GM23248 (cell line): ENCODE data around the gene MC5R. TPM values are rescaled to one million over a fixed set of nuclear protein-coding genes. Genes with fewer than 3 reads are reported as not detected.

ENCODE experiments used
- DNase-seq: peaks from one replicate; pipeline ENCODE4 v3.0.0-alpha.2; 2015
- H2AFZ ChIP-seq: fragments of 200-600 bp; sonication (generic); 2 replicates; pipeline ENCODE4 v1.6.1; 2016; ENCODE audit warnings: antibody characterized with exemption
- H3F3A ChIP-seq: fragments of 200-600 bp; sonication (generic); 2 replicates; pipeline ENCODE4 v1.6.1; 2016; ENCODE audit warnings: mild to moderate bottlenecking, antibody characterized with exemption, mixed run types; ENCODE audit not compliant: insufficient read depth
- H3K27ac ChIP-seq: fragments of 200-600 bp; sonication (generic); 2 replicates; pipeline ENCODE4 v1.5.1; 2016; ENCODE audit warnings: mild to moderate bottlenecking
- H3K27me3 ChIP-seq: fragments of 200-600 bp; sonication (generic); replicated peaks from 2 replicates; pipeline ENCODE4 v1.6.1; 2016; ENCODE audit warnings: mild to moderate bottlenecking; ENCODE audit not compliant: insufficient read depth
- H3K36me3 ChIP-seq: fragments of 200-600 bp; sonication (generic); 2 replicates; pipeline ENCODE4 v1.6.1; 2016; ENCODE audit warnings: low read depth, mild to moderate bottlenecking
- H3K4me1 ChIP-seq: fragments of 200-600 bp; sonication (generic); 2 replicates; pipeline ENCODE4 v1.6.1; 2016; ENCODE audit warnings: mild to moderate bottlenecking; ENCODE audit not compliant: insufficient read depth
- H3K4me2 ChIP-seq: fragments of 200-600 bp; sonication (generic); one replicate; pipeline ENCODE4 v1.6.1; 2016; ENCODE audit warnings: mild to moderate bottlenecking; ENCODE audit not compliant: unreplicated experiment
- H3K4me3 ChIP-seq: fragments of 200-600 bp; sonication (generic); 2 replicates; pipeline ENCODE4 v1.5.1; 2016; ENCODE audit warnings: mild to moderate bottlenecking
- H3K79me2 ChIP-seq: fragments of 200-600 bp; sonication (generic); 2 replicates; pipeline ENCODE4 v1.6.1; 2016; ENCODE audit warnings: mild to moderate bottlenecking; ENCODE audit not compliant: insufficient read depth
- H3K9ac ChIP-seq: fragments of 200-600 bp; sonication (generic); 2 replicates; pipeline ENCODE4 v1.6.1; 2016; ENCODE audit warnings: mild to moderate bottlenecking
- H3K9me2 ChIP-seq: fragments of 200-600 bp; sonication (generic); 2 replicates; pipeline ENCODE4 v1.6.1; 2016; ENCODE audit warnings: mixed run types, mild to moderate bottlenecking, moderate library complexity; ENCODE audit not compliant: insufficient read depth
- H3K9me3 ChIP-seq: fragments of 200-600 bp; sonication (generic); one replicate; pipeline ENCODE4 v1.6.1; 2017; ENCODE audit warnings: low read depth
- H4K20me1 ChIP-seq: fragments of 200-600 bp; sonication (generic); 2 replicates; pipeline ENCODE4 v1.6.0; 2016; ENCODE audit not compliant: insufficient read depth
- EZH2 ChIP-seq: fragments of 200-600 bp; sonication (generic); IDR thresholded peaks from 2 replicates; pipeline ENCODE4 v1.6.1; 2018; ENCODE audit warnings: antibody characterized with exemption, mild to moderate bottlenecking; ENCODE audit not compliant: insufficient read depth, poor library complexity, severe bottlenecking
- EZH2phosphoT487 ChIP-seq: fragments of 200-600 bp; sonication (generic); IDR thresholded peaks from 2 replicates; pipeline ENCODE4 v1.6.1; 2018; ENCODE audit warnings: antibody characterized with exemption, moderate library complexity, mild to moderate bottlenecking, low read depth; ENCODE audit not compliant: insufficient read depth
- WGBS, 2 experiments: methylation state at CpG; one replicate each; pipeline ENCODE4 v1.1.6; 2015 to 2017; ENCODE audit warnings: low lambda C conversion rate in 2 of 2, low coverage in 1 of 2; ENCODE audit errors: missing lambda C conversion rate in 2 of 2; 5-methylcytosine and 5-hydroxymethylcytosine counted together
- in situ Hi-C: fragments of 300-500 bp; cut with MboI; formaldehyde crosslinking; loops from 2 replicates; pipeline ENCODE4 v1.15.0; 2020
- polyA plus RNA-seq: library from polyadenylated mRNA; unstranded; fragments of >200 nt; fragmentation: Nextera tagmentation; extraction: Ambion mirVana; gene quantifications from 2 replicates; pipeline ENCODE4 v1.2.1, GENCODE V29; 2016
- total RNA-seq: library from RNA; depleted of rRNA; stranded (reverse); fragments of >200 nt; shearing (Covaris generic); gene quantifications from 2 replicates; pipeline ENCODE4 v1.2.3, GENCODE V29; 2014

The MC5R gene
- total and polyA plus RNA-seq, 2 experiments from 2014 or later: not detected

- Histone ChIP-seq H3F3A (no peaks in the 10 kb centered on the region), H2AFZ (no peak overlapping the region), H3K4me3 (no peak overlapping the region), H3K9me3 (no peaks in the 10 kb centered on the region), H4K20me1 (no peaks in the 10 kb centered on the region), H3K4me2 (no peak overlapping the region), H3K9me2 (no peaks in the 10 kb centered on the region), H3K9ac (no peak overlapping the region), H3K4me1 (no peaks in the 10 kb centered on the region), H3K79me2 (no peaks in the 10 kb centered on the region), H3K27ac (no peak overlapping the region), H3K27me3 (peaks cover 18% of the 10 kb centered on the region; the same call in 1 of the 2 replicates), H3K36me3 (no peaks in the 10 kb centered on the region)
- TF ChIP-seq EZH2phosphoT487 (no peak), EZH2 (no peak)
- DNase-seq: no peak
- in situ Hi-C loops: loop anchor here (5.0 to 25.0 kb wide), 2 partner anchors 261 to 561 kb away; no protein-coding TSS in a partner anchor
- WGBS, 2 experiments: 89 to 90% methylated on average over 26 of the region's 26 CpGs
These were observed 2.3 kb downstream of the MC5R start for GRCh38 chr18:13826209-13826608.

GRCh38 chr18:13831864-13832508, 8.0 kb downstream of the MC5R start:
- Histone ChIP-seq H4K20me1 (no peaks in the 10 kb centered on the region), H3K9ac (no peak overlapping the region), H3K36me3 (no peaks in the 10 kb centered on the region), H3K27ac (no peak overlapping the region), H3K27me3 (peaks cover 7% of the 10 kb centered on the region; the same call in 1 of the 2 replicates), H3K4me3 (no peak overlapping the region), H3K4me1 (no peaks in the 10 kb centered on the region), H3F3A (no peaks in the 10 kb centered on the region), H3K9me2 (no peaks in the 10 kb centered on the region), H3K79me2 (no peaks in the 10 kb centered on the region), H3K9me3 (no peaks in the 10 kb centered on the region), H3K4me2 (no peak overlapping the region), H2AFZ (no peak overlapping the region)
- TF ChIP-seq EZH2phosphoT487: no peak
- TF ChIP-seq EZH2: no peak
- no peak for DNase-seq
- in situ Hi-C loops: loop anchor here (25.0 kb wide), 1 partner anchor 555 kb away; no protein-coding TSS in a partner anchor
- WGBS, 2 experiments: 61 to 62% methylated on average over 11 of the region's 11 CpGs

- no peaks in the 10 kb centered on the region for H3K9me2 ChIP-seq
- H4K20me1 ChIP-seq: no peaks in the 10 kb centered on the region
- no peak overlapping the region for H3K27ac ChIP-seq
- in situ Hi-C loops: loop anchor here (25.0 kb wide), 1 partner anchor 553 kb away; no protein-coding TSS in a partner anchor
- H3K27me3 ChIP-seq: no peaks in the 10 kb centered on the region
- no peaks in the 10 kb centered on the region for H3F3A ChIP-seq
- no peaks in the 10 kb centered on the region for H3K9me3 ChIP-seq
- TF ChIP-seq EZH2phosphoT487 (no peak), EZH2 (no peak)
- H3K4me1 ChIP-seq: no peaks in the 10 kb centered on the region
- no peak overlapping the region for H3K4me3 ChIP-seq
- H2AFZ ChIP-seq: no peak overlapping the region
- H3K9ac ChIP-seq: no peak overlapping the region
- no peaks in the 10 kb centered on the region for H3K79me2 ChIP-seq
- no peak overlapping the region for H3K4me2 ChIP-seq
- WGBS, 2 experiments: 31 to 39% methylated on average over 8 of the region's 8 CpGs
- DNase-seq: no peak
- no peaks in the 10 kb centered on the region for H3K36me3 ChIP-seq
These were observed 10.6 kb downstream of the MC5R start for GRCh38 chr18:13834496-13835015.

GRCh38 chr18:13835202-13835601, 11.3 kb downstream of the MC5R start:
- H3K9me3 ChIP-seq: no peaks in the 10 kb centered on the region
- no peak overlapping the region for H3K27ac ChIP-seq
- H3K4me3 ChIP-seq: no peak overlapping the region
- H3K9ac ChIP-seq: no peak overlapping the region
- H3K36me3 ChIP-seq: no peaks in the 10 kb centered on the region
- TF ChIP-seq EZH2 (no peak), EZH2phosphoT487 (no peak)
- H3K9me2 ChIP-seq: no peaks in the 10 kb centered on the region
- H3K27me3 ChIP-seq: no peaks in the 10 kb centered on the region
- no peaks in the 10 kb centered on the region for H3K79me2 ChIP-seq
- in situ Hi-C loops: loop anchor here (25.0 kb wide), 1 partner anchor 552 kb away; no protein-coding TSS in a partner anchor
- no peak for DNase-seq
- H4K20me1 ChIP-seq: no peaks in the 10 kb centered on the region
- no peaks in the 10 kb centered on the region for H3K4me1 ChIP-seq
- no peak overlapping the region for H2AFZ ChIP-seq
- 39 to 50% methylated on average over 6 of the region's 6 CpGs for WGBS, 2 experiments
- no peak overlapping the region for H3K4me2 ChIP-seq
- no peaks in the 10 kb centered on the region for H3F3A ChIP-seq
